Endometrial microvascular endothelial cells (primary cell): ENCODE measurements around the gene CACNB3. TPM values are rescaled to one million over a fixed set of nuclear protein-coding genes. Genes with fewer than 3 reads are reported as not detected.
"Not testable (repeated sequence)": the region's sequence is repeated elsewhere in the genome, so short reads cannot be mapped to it uniquely, and the experiment has no call there.

Source experiments
- in situ Hi-C: cut with HindIII; loops from 2 replicates; pipeline ENCODE4 v1.10.0; 2017; ENCODE audit warnings: low sequenced_read_pairs, low pct_unique_long_range_greater_than_20kb; ENCODE audit errors: inconsistent ontology term
- total RNA-seq: library from RNA; depleted of rRNA; stranded (reverse); fragments of >200 nt; gene quantifications from one replicate; pipeline ENCODE4 v1.2.3, GENCODE V29; 2015; ENCODE audit errors: inconsistent ontology term

The CACNB3 gene
- total RNA-seq, 1 donor from 2014 or later, result 12.1 TPM

DNA sequence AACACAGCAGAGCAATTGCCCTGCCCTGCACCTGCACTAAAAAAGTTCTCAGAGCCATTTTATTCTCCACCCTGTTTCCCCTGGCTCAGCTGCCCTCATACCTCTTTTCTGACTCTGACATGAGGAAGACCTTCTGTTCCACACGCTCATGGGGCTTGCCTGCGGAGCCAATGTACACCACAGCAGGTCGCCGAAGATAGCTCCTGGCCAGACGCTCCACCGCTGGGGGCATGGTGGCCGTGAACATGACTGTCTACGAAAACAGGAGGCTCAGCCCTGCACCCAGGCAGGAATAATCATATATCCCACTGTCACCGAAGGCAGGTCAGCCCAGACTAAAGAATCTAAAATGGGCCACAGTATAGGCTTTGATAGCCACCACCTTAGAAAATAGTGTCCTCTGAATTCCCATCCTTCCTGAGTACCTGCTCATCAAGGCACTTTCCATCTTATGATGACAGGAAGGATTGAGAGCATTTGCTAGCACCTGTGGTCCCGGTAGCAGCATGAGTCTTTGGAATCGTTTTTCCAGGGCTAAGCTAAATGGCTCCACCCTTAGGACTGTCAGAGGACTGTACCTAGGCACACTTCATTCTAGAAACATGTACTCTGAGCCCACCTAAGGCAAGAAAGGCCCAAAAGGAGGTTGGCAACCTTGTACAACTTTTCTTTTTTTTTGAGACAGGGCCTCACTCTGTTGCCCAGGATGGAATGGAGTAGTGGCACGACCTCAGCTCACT, 14.2 kb downstream of the CACNB3 start:
- in situ Hi-C loops, result no loop called here

DNA sequence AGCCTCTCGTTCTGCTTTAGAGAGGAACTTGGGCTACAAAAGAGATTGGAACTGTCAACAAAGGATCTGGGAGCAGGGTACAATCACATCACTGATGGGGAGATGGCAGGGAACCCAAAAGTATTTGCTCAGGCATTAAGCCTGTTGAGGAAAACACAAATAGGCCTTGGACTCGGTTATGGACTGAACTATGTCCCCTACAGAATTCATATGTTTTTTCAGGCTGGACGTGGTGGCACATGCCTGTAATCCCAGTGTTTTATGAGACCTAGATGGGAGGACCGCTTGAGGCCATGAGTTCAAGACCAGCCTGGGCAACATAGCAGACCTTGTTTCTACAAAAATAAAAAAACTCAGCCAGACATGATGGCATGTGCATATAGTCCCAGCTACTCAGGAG, 19.8 kb downstream of the CACNB3 start:
- in situ Hi-C loops, result no loop called here

DNA sequence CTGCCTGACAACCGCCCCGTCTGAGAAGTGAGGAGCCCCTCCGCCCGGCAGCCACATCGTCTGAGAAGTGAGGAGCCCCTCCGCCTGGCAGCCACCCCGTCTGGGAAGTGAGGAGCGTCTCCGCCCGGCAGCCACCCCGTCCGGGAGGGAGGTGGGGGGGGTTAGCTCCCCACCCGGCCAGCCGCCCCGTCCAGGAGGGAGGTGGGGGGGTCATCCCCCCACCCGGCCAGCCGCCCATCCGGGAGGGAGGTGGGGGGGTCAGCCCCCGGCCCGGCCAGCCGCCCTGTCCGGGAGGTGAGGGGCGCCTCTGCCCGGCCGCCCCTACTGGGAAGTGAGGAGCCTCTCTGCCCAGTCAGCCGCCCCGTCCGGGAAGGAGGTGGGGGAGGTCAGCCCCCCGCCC, 23.7 kb downstream of the CACNB3 start:
- in situ Hi-C loops, result loop anchor here (10.0 kb wide), 1 partner anchor 47 kb away; no protein-coding TSS in a partner anchor

DNA sequence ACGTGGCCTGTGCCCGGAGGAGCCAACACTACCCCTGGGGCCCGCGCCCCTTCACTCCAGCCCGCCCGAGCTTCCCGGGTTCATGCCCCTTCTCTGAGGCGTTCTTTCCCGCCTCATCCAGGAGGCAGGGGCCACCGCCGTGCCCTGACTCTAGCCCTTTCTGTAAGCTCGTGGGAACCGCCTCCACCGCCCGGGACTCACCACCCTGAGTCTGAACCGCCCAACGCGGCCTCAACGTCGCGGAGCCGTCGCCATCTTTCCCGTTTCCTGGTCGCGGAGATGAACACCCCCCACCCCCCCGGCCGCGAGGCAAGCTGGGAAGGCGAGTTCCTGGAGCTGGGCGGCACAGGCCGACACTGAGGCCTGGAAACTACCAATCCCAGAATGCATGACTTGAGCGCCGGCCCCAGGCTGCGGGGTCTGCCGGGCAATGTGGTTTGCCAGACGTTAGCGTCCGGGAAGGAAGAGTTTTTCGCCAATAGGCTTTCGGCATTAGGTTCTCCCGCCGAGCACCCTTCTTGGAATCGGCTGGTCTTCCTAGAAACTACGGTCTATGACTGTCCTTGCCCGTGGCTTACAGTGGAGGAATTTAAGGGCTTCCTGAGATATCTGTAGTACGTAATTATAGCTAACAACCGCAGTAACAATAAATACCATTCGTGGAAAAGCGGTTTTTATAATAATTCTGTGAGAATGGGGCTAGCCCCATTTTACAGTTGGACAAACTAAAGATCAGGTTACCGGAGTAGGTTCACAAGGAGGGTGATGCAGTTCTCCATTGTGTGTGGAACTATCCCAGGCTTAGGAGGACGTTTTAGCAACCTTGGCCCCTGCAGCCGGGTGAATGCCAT, 33.8 kb downstream of the CACNB3 start, which contains the start of gene DDX23:
TSS of gene DDX23 (minus strand) at position 281 of the 851 bp plus-strand sequence. CDS start 6,381 bp downstream, outside the sequence.
- in situ Hi-C loops, result no loop called here

DNA sequence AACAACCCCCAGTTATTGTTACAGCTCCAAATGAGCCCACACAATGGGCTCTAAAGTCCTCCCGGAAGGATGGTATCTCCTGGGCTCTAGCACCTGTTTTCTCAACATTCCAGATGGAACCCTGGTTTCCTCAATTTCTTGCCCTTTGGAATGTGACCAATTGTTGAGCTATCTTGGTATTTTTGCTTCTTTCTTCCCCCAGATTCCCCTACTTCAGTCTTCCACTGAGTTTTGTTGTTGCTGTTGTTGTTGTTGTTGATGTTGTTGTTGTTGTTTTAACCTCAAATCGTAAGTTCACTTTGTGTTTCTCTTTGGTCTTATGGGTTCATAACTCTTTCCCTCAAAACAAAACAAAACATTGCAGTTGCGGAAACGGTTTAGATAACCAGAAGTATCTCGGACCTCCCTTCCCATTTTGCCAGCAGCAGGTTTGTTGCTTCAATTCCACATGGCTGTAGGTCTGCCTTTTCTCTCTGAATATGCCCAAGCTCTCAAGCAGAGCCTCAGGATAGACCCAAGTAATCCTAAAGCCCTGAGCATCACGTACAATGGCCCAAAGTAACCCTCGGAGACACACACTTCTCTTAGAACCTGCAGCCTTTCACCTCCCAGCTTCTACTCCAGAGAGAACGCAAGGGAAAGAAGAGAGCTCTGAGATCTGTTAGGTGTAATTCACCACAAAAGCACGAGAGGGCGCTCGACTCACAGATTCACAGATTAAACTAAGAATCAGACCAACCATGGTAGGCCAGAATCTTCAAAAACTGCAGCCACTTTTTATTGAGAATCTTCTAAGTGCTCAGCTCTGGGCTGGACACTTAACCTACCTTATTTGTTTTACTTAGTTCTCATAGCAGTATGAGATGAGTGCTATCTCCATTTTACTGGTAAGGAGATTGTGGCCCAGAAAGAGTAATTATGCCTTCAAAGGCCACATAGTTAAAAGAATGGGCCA, 34.7 kb downstream of the CACNB3 start:
- in situ Hi-C loops, result no loop called here

DNA sequence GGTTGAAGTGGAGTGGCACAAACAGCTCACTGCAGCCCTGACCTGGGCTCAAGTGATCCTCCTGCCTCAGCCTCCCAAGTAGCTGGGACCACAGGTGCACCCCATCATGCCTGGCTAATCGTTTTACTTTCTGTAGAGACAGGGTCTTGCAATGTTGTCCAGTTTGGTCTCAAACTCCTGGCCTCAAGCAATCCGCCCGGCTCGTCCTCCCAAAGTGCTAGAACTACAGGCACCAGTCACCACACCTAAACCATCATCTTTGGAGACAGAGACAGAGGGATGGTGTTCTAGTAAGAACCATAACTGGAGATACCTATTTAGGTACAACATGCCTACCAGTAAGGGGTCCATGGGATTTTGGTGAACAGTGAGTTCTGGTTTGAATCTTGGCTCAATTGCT, 36.2 kb downstream of the CACNB3 start:
- in situ Hi-C loops, result no loop called here

DNA sequence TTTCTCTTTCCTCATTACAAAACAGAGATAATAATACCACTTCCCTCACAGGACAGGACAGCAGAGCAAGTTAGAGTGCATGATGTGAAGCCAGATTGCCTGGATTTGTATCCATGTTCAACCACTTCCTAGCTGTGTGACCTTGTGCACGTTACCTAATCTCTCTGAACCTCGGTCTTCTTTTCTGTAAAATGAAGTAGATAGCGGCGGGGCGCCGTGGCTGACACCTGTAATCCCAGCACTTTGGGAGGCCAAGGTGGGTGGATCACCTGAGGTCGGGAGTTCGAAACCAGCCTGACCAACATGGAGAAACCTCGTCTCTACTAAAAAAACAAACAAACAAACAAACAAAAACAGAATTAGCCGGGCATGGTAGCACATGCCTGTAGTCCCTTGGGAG, 36.6 kb downstream of the CACNB3 start:
- in situ Hi-C loops, result not testable (repeated sequence)

DNA sequence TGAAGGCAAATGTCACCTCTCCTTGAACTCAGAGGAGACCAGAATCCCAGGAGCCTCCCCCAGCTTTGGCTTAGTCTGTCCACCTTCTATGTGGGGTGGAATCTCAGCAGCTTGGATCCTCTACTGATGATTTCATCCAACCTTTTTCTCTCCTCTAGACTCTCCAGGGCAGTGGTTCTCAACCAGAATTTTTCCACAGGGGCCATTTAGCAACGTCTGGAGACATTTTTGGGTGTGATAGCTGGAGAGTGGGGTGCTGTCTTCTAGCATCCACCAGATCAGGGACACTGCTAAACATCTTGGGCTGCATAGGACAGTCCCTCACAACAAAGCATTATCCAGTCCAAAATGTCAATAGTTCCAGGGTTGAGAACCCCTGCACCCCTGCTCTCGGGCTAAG, 38.1 kb downstream of the CACNB3 start:
- in situ Hi-C loops, result no loop called here

DNA sequence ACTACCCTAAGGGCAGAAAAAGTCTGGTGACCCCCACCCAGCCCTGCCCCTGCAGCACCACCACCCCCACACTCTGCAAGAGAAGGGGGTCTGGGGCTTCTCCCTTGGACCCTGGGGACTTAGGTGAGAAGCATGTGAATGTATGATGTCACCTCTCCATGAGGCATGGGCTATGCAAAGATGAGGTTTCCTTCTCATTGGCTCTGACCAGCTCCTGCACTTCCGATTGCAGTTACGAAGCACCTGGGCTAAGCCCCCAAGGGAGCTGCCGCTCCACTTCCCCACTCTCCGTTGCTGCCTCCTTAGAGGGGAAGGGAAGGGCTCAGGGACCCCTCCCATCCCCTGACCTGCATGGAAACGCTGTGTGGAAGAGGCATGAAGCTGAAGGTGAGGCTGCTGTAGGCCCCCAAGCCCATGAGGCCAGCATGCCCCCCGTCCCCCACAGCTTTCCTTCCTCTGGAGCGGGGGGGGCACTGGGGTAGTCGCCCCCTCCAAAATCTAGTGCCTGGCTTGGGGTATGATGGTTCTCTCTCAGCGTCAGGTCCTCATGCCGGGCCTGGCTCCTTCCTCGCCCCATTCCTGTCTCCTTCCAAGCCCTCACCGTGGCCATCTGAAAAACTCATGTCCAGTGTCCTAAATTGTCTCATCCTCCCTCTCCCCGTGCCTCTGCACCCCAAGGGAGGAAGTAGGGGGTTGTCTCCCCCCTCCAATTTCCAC, 39.1 kb downstream of the CACNB3 start:
- in situ Hi-C loops, result no loop called here

DNA sequence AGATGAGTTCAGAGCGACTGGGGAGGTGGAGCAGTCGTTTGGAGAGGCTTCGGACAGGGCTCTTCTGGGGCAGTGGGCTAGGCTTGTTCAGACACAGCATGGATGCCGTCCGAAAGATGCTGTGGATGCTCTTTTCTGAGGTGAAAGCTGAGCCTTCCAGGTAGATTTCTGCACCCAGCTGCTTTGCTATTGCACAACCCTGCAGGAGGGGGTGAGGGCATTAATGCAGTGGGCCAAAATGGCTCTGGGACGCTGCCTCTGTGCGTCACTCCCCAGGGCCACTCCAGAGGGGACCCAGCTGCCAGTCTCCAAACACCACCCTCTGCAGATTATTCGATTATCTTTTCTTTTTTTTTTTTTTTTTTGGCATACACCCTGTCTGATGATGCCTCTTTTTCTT, 39.7 kb downstream of the CACNB3 start:
- in situ Hi-C loops, result no loop called here

DNA sequence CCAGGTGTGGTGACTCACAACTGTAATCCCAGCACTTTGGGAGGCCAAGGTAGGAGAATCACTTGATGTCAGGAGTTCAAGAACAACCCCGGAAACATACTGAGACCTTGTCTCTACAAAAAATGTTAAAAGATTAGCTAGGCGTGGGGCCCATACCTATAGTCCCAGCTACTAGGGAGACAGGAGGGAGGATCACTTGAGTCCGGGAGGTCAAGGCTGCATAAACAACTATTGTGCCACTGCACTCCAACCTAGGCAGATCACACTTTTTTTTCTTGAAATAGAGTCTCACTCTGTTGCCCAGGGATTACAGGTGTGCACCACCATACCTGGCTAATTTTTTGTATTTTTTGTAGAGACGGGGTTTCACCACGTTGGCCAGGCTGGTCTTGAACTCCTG, 41.3 kb downstream of the CACNB3 start:
- in situ Hi-C loops, result no loop called here

DNA sequence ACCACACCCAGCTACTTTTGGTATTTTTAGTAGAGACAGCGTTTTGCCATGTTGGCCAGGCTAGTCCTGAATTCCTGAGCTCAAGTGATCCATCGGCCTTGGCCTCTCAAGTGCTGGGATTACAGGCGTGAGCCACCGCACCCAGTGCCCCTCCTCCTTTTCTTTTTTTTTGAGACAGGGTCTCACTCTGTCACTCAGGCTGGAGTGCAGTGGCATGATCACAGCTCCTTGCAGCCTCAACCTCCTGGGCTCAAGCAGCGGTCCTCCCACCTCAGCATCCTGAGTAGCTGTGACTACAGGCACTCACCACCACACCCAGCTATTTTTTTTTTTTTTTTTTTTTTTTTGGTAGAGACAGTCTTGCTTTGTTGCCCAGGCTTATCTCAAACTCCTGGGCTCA, 41.9 kb downstream of the CACNB3 start:
- in situ Hi-C loops, result not testable (repeated sequence)

DNA sequence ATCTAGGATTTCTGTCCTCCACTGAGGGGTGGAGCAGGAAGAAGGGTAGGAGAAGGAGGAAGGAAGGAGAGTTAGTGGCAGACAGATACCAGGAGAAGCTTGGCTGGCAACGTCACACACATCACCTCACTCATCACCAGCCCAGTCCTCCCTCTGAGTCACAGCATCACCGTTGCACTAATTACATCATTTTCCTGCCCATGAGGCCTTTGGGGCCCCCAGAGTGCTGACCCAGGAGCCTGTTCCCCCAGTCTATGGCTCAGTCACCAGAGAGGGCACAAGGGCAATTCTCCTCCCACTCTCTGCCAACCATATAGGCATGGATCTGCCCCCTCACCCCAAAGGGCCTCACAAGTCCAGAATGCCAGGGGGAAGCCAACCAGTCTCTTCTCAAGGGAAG, 42.8 kb downstream of the CACNB3 start:
- in situ Hi-C loops, result no loop called here

DNA sequence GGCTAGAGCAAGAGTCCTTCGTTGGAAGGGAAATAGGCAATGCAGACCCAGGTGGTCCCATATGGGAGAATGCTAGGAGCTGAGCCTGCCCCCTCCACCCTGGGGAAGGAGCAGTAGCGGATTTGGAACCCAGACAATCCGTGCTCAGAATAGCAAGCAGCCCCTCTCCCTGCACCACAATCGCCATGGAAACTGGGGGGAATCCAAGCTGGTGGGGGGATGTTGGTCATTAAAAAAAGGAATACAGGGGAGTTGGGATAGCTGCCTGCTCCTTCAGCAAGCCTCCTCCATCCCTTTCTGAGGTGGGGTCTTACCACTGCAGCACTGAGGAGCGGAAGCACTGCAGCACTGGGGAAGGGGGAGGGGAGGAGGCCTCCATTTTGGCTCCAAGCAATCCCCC, 44.5 kb downstream of the CACNB3 start:
- in situ Hi-C loops, result no loop called here

DNA sequence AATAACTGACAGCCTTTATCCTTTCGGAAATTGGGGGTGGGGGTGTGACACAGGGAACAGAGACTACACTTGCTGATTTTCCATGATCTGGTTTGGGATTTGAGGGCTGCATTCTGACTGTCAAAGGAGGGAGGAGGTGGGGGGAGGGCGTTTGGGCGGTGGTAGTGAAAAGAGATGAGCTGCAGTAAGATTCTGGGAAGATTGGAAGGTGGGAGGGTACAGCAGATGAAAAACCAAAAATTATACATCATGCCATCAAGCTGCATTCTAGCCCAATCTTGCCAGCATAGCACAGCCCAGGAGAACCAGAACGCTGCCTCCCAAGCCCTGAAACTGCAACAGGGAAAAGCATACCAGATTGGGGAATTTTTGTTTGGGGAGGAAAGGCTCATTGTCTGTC, 45.0 kb downstream of the CACNB3 start:
- in situ Hi-C loops, result no loop called here

DNA sequence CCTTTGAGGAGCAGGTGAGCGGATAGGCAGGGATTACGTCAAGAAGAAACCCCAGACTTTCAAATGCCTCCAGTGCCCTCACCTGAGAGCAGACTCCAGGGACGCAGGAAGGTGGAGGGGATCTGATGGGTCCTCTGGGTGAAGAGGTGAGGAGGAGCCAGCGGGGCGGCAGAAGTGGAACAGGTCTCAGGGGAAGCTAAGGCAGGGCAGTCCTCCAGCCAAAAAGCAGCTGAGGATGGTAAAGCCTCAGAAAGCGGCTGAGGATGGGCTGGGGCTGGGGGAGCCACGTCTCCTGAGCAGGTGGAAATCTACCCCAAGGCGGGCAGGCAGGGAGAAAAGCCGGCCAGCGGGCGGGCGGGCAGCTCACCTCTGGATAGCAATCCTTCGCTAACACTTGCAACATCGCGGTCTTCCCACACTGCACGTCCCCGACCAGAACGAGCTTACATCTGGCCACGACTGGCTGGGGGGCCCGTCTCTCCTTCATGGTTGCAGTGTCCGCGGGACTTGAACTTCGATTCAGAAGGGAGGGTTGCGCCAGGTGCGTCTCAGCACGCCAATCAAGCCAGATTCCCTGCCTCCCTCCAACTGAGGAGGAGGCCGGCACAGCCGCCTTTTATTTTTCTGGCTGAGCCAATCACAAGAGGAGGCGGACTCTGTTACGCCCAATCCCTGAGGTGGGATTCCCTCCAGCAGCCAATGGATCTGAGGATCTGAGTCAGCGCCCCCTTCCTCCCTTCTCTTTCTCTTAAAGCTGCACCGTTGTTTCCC, 47.2 kb downstream of the CACNB3 start, which contains the start of gene RND1:
TSS of gene RND1 (minus strand) at position 590 of the 771 bp plus-strand sequence. CDS start at position 487, 103 bp downstream.
- in situ Hi-C loops, result no loop called here

DNA sequence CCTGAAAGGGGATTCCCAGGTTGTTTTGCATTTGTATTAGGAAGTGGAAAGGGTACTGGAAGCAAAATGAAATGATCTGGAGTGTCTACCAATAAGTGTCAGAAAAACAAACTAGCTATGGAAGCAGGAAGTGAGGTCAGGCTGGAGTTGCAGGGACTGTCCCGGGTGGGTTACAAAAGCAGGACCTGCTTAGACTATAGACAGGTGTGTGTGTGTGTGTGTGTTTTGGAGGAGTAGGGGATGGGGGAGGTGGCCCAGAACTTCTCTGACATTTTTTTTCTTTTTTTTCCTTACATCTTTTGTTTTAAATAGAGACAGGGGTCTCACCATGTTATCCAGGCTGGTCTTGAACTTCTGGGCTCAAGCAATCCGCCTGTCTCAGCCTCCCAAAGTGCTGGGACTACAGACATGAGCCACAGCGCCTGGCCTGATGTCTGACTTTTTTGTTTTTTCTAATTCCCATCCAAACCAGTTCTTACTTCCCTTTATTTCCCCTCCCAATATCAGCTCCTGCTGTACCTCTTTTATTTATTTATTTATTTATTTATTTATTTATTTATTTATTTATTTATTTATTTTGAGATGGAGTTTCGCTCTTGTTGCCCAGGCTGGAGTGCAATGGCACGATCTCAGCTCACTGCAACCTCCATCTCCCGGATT, 47.9 kb downstream of the CACNB3 start:
- in situ Hi-C loops, result no loop called here
